ENCODE results near the gene SLC15A5.

GRCh38 chr12:16183541-16183940 is 93.9 kb downstream of the SLC15A5 start:
- no peak for TF ChIP-seq EZH2 (IDR thresholded peaks at IDR 0.05; ENCODE audit: low read depth)
- TF ChIP-seq CTCF (conservative IDR thresholded peaks at IDR 0.05), result no peak

All from PC-9 (cell line).